Measurements from ENCODE around the gene ACYP1. TPM values are rescaled to one million over a fixed set of nuclear protein-coding genes. Genes with fewer than 3 reads are reported as not detected.

Gene ACYP1
- total RNA-seq, 1 donor from 2014 or later = 18.6 TPM

- TF ChIP-seq CTCF (IDR thresholded peaks at IDR 0.05; ENCODE audit: insufficient read depth, low read length, poor library complexity, severe bottlenecking) = no peak
- no peak for DNase-seq (ENCODE audit: low read depth)
- no peaks in the 10 kb centered on the region for H3K27me3 ChIP-seq (ENCODE audit: control insufficient read depth, insufficient read depth, low read length)
- H3K36me3 ChIP-seq (ENCODE audit: control insufficient read depth, insufficient read depth, low read length) = no peaks in the 10 kb centered on the region
- no peak overlapping the region for H3K4me3 ChIP-seq (ENCODE audit: low read depth, low read length)
Measured at GRCh38 chr14:75060420-75060819, 3.4 kb downstream of the ACYP1 start.

- H3K36me3 ChIP-seq (ENCODE audit: control insufficient read depth, insufficient read depth, low read length) = no peaks in the 10 kb centered on the region
- no peak overlapping the region for H3K4me3 ChIP-seq (ENCODE audit: low read depth, low read length)
- H3K27me3 ChIP-seq (ENCODE audit: control insufficient read depth, insufficient read depth, low read length) = no peaks in the 10 kb centered on the region
- TF ChIP-seq CTCF (IDR thresholded peaks at IDR 0.05; ENCODE audit: insufficient read depth, low read length, poor library complexity, severe bottlenecking) = no peak
- no peak for DNase-seq (ENCODE audit: low read depth)
Measured at GRCh38 chr14:75059642-75060041, 4.2 kb downstream of the ACYP1 start.

GRCh38 chr14:75054421-75054820, 9.4 kb downstream of the ACYP1 start:
- Histone ChIP-seq H3K36me3 (ENCODE audit: control insufficient read depth, insufficient read depth, low read length) (no peaks in the 10 kb centered on the region), H3K27me3 (ENCODE audit: control insufficient read depth, insufficient read depth, low read length) (no peaks in the 10 kb centered on the region), H3K4me3 (ENCODE audit: low read depth, low read length) (no peak overlapping the region)
- no peak for TF ChIP-seq CTCF (IDR thresholded peaks at IDR 0.05; ENCODE audit: insufficient read depth, low read length, poor library complexity, severe bottlenecking)
- DNase-seq (ENCODE audit: low read depth) = no peak

GRCh38 chr14:75053396-75054291, 10.2 kb downstream of the ACYP1 start:
- Histone ChIP-seq H3K27me3 (ENCODE audit: control insufficient read depth, insufficient read depth, low read length) (no peaks in the 10 kb centered on the region), H3K36me3 (ENCODE audit: control insufficient read depth, insufficient read depth, low read length) (no peaks in the 10 kb centered on the region), H3K4me3 (ENCODE audit: low read depth, low read length) (no peak overlapping the region)
- no peak for TF ChIP-seq CTCF (IDR thresholded peaks at IDR 0.05; ENCODE audit: insufficient read depth, low read length, poor library complexity, severe bottlenecking)
- DNase-seq (ENCODE audit: low read depth) = no peak

GRCh38 chr14:75051556-75051899, 12.3 kb downstream of the ACYP1 start:
- TF ChIP-seq CTCF (IDR thresholded peaks at IDR 0.05; ENCODE audit: insufficient read depth, low read length, poor library complexity, severe bottlenecking) = no peak
- DNase-seq (ENCODE audit: low read depth) = no peak

More at GRCh38 chr14:75051556-75051899, 12.3 kb downstream of the ACYP1 start:
- Histone ChIP-seq H3K27me3 (ENCODE audit: control insufficient read depth, insufficient read depth, low read length) (no peaks in the 10 kb centered on the region), H3K4me3 (ENCODE audit: low read depth, low read length) (peak overlapping the region; percentile 51), H3K36me3 (ENCODE audit: control insufficient read depth, insufficient read depth, low read length) (no peaks in the 10 kb centered on the region)

All from kidney epithelial cell (primary cell).